ENCODE measurements around the gene TTC3. TPM values are rescaled to one million over a fixed set of nuclear protein-coding genes. Genes with fewer than 3 reads are reported as not detected.

TTC3 gene
- total RNA-seq, 4 donors from 2014 or later: 97.5 to 226 (median 144) TPM

GRCh38 chr21:37055271-37055855 lies 17.7 kb upstream of the TTC3 start:
- H3K27ac ChIP-seq: no peak overlapping the region
- no peaks in the 10 kb centered on the region for H3K36me3 ChIP-seq
- no peak for TF ChIP-seq POLR2A (IDR thresholded peaks at IDR 0.05)
- TF ChIP-seq CTCF (IDR thresholded peaks at IDR 0.05): no peak
- no peaks in the 10 kb centered on the region for H3K27me3 ChIP-seq
- H3K4me1 ChIP-seq: no peaks in the 10 kb centered on the region
- no peaks in the 10 kb centered on the region for H3K9me3 ChIP-seq
- no peak overlapping the region for H3K4me3 ChIP-seq
- DNase-seq: no peak

GRCh38 chr21:37057614-37058013 lies 15.4 kb upstream of the TTC3 start:
- Histone ChIP-seq H3K27me3 (no peaks in the 10 kb centered on the region), H3K4me3 (no peak overlapping the region), H3K36me3 (no peaks in the 10 kb centered on the region), H3K4me1 (no peaks in the 10 kb centered on the region), H3K27ac (no peak overlapping the region), H3K9me3 (no peaks in the 10 kb centered on the region)
- no peak for DNase-seq
- TF ChIP-seq POLR2A (IDR thresholded peaks at IDR 0.05) (no peak), CTCF (IDR thresholded peaks at IDR 0.05) (no peak)

GRCh38 chr21:37058261-37058660 lies 14.8 kb upstream of the TTC3 start:
- Histone ChIP-seq H3K4me1 (no peaks in the 10 kb centered on the region), H3K27ac (no peak overlapping the region)
- no peak for DNase-seq

GRCh38 chr21:37059181-37059580 lies 13.9 kb upstream of the TTC3 start:
- no peak overlapping the region for H3K4me3 ChIP-seq
- H3K27me3 ChIP-seq: no peaks in the 10 kb centered on the region
- no peak for TF ChIP-seq POLR2A (IDR thresholded peaks at IDR 0.05)
- no peak for TF ChIP-seq CTCF (IDR thresholded peaks at IDR 0.05)
- H3K27ac ChIP-seq: no peak overlapping the region
- no peaks in the 10 kb centered on the region for H3K9me3 ChIP-seq
- no peak for DNase-seq
- no peaks in the 10 kb centered on the region for H3K4me1 ChIP-seq
- no peaks in the 10 kb centered on the region for H3K36me3 ChIP-seq

More at GRCh38 chr21:37058261-37058660, 14.8 kb upstream of the TTC3 start:
- H3K27me3 ChIP-seq: no peaks in the 10 kb centered on the region
- TF ChIP-seq POLR2A (IDR thresholded peaks at IDR 0.05): no peak
- TF ChIP-seq CTCF (IDR thresholded peaks at IDR 0.05): no peak
- no peaks in the 10 kb centered on the region for H3K36me3 ChIP-seq
- H3K9me3 ChIP-seq: no peaks in the 10 kb centered on the region
- H3K4me3 ChIP-seq: no peak overlapping the region

- H3K9me3 ChIP-seq: no peaks in the 10 kb centered on the region
- H3K4me1 ChIP-seq: no peaks in the 10 kb centered on the region
- peak in 1 of 3 donors; percentile 69 for DNase-seq
- H3K4me3 ChIP-seq: no peak overlapping the region
- no peaks in the 10 kb centered on the region for H3K36me3 ChIP-seq
- TF ChIP-seq CTCF (IDR thresholded peaks at IDR 0.05): peak in 1 of 6 experiments; percentile 7
- TF ChIP-seq POLR2A (IDR thresholded peaks at IDR 0.05): no peak
- no peaks in the 10 kb centered on the region for H3K27me3 ChIP-seq
- H3K27ac ChIP-seq: peak overlapping the region in 2 of 4 donors; percentile 24 to 30
Observed at GRCh38 chr21:37060296-37060695, 12.8 kb upstream of the TTC3 start.
